NCI-H524 treated with DMSO at 0.1 percent for 48 hours (cell line): Measurements from ENCODE around the gene GNG4.
"Not testable (repeated sequence)": the region's sequence is repeated elsewhere in the genome, so short reads cannot be mapped to it uniquely, and the experiment has no call there.

Experiments used
- DNase-seq: peaks from one replicate; lab custom pipeline; 2025; lab: John Stamatoyannopoulos, UW

GNG4 gene

DNA sequence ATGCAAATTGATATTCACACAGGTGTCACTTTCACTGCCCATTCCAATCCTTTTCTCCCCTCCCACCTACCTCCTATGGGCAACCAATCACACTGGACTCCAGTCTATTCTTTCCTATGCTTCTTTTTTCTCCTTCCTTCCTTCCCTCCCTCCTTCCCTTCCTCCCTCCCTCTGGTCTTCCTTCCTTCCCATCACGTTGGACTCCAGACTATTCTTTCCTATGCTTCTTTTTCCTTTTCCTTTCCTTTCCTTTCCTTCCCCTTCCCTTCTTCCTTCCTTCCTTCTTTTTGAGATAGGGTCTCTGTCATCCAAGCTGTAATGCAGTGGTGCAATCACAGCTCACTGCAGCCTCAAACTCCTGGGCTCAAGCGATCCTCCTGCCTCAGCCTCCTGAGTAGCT, 64.6 kb downstream of the GNG4 start:
- no peak for DNase-seq

DNA sequence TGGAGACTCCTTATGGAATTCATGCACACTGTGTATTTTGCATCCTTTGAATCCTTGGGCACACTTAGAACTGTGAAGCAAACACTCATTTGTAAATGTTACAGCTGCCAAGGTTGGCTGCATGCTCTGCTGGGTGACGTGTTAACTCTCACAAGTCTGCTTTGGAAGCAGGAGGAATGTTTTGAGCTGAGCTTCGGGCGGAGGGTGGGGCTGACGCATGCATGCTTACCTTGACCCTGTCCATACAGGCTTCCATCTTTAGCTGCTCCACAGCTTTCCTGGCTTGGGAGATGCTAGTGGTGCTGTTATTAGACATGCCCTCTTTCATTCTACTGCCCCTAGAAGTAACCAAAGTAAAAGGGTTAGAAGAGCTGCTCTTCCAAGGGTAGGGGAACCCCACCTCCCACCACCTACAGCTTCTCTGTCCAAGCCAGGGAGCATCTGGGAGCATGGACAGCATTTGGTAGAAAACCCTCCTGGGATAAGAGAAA, 66.0 kb downstream of the GNG4 start:
- DNase-seq = no peak

DNA sequence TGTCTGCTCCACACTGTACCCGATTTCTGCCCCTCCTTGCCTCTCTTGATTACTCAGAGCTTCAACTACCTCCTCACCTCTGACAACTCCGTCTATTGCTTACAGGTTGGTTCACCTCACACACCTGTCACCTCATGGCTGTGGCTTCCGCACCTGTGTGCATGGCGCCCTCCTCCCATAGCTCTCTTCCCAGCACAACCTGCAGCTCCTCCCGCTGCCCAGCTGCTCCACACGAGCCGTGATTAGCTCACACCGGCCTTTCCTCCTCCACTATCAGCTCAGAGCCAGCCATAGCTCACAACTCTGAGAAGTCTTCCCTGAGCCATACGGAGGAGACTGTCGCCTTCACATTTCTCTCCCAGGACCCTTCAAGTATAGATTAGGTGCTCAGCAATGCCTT, 67.5 kb downstream of the GNG4 start:
- no peak for DNase-seq

DNA sequence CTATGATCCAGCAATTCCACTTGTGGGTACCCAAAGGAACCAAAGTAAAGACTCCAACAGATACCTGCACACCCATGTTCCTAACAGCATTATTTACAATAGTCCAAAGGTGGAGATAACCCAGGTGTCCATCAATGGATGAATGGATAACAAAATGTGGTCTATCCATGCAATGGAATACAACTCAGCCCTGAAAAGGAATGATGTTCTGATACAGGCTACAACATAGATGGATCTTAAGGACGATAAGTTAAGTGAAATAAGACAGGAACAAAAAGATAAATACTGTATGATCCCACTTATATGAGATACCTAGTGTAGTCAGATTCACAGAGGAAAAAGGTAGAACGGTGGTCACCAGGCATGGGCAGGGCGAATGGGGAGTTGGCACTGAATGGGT, 69.7 kb downstream of the GNG4 start:
- DNase-seq = no peak

DNA sequence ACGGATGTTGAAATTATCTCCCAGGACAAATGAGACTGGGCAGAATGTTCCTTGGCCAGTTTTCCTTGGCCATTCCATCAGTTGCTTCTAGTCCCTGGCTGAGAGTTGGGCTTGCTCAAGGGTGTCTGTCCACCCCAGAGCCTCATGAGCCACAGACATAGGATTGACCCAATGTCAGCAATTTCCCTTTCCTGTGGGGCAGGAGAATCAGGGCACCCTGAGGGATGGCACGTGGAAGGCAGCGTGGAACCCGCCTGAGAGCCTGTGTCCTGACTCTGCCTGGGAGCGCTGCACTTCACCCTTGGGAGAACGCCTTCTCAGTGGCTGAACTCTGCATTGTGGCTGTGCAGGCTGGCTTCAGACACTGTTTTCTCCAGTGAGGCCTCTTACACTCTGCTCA, 74.0 kb downstream of the GNG4 start:
- DNase-seq = no peak

DNA sequence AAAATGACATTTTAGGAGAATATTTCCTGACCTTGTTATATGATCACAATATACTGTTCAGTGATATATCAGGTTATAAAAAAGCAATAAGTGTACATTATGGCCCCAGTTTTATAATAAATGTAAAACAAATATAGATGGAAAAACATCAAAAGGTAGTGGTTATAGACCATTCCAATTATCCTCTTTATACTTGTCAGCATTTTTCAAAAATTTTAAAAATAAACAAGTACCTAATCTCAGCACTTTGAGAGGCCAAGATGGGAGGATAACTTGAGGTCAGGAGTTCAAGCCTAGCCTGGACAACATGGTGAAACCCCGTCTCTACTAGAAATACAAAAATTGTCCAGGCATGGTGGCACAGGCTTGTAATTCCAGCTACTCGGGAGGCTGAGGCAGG, 75.7 kb downstream of the GNG4 start:
- no peak for DNase-seq

DNA sequence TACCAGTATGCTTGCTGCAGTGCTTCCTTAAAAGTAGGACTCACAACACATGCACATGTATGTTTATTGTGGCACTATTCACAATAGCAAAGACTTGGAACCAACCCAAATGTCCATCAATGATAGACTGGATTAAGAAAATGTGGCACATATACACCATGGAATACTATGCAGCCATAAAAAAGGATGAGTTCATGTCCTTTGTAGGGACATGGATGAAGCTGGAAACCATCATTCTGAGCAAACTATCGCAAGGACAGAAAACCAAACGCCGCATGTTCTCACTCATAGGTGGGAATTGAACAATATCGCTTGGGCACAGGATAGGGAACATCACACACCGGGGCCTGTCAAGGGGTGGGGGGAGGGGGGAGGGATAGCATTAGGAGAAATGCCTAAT, 76.6 kb downstream of the GNG4 start:
- not testable (repeated sequence) for DNase-seq

DNA sequence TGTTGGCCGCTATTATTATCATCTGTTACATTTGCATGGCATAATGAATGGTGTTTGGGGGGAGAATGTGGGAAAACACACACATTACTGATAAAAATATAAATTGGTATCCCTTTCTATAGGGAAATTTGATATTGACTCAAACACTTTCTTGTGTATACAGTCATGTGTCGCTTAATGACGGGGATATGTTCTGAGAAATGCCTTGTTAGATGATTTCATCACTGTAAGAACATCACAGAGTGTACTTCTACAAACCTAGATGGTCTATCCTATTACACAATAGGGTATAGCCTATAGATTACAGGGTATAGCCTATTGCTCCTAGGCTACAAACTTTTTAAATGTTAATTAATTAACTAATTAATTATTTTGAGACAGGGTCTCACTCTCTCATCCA, 78.1 kb downstream of the GNG4 start:
- DNase-seq = no peak

DNA sequence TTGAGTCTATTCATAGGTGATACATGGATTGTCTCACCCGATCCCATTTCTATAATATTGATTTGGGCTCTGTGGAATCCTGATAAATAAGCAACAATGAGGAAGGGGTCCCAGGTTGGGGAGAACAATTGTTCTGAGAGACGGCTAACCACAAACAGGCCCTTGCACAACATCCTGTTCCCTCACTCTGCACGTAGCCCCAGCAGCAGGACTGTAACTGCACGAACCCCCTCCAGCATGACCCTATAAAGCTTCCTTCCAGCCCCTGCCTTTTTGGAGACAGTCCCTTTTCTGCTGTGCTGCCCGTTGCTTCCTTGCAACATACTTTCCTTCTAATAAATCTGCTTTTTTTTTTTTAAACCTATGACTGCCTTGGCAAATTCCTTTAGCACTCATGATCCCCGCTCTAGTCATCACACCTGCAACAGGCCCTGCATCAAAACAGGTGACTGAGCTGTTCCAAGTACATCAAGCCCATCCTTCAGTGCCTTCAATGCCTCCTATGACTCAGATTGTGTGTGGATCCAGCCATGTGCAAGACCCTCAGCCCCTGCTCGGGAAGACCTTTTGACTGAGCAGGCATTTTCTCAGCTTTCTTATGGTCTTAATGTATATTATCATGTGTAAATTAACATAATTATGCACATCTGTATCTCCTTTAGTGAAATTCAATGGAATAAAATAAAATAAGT, 81.6 kb downstream of the GNG4 start:
- no peak for DNase-seq

DNA sequence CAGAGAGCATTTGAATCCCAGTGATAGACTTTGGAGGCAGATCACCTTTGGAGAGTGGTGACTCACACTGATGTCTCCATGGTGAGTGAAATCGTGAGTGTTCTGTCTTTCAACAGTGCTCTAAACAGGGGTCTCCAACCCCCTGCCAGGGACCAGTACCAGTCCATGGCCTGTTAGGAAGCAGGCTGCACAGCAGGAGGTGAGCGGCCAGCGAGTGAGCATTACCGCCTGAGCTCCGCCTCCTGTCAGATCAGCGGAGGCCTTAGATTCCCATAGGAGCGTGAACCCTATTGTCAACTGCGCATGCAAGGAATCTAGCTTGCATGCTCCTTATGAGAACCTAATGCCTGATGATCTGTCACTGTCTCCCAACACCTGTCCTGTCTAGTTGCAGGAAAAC, 83.5 kb downstream of the GNG4 start:
- DNase-seq = no peak

DNA sequence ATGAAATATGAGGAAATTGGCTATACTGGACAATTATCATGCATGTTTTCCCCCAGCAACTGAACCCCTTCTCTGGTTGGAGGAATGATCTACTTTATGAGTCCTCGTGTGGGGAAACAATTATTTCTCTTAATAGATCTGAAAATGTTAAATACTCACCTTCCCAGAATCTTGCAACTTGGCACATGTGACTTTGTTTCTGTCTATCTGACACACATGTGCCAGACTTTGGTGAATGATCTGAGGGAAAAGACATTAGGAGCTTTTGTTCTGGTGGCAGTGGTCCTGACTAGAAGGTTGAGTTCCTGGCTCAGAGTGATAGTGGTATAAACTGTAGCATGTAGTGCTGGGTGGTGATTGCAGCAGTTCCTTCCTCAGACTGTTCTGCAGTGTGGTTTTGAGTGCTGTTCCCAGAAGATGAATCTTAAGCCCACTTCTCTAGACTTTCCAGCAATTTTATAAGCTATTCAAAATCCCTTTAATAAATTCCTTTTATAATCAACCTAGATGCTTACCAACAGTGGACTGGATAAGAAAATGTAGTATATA, 86.0 kb downstream of the GNG4 start:
- DNase-seq = no peak

DNA sequence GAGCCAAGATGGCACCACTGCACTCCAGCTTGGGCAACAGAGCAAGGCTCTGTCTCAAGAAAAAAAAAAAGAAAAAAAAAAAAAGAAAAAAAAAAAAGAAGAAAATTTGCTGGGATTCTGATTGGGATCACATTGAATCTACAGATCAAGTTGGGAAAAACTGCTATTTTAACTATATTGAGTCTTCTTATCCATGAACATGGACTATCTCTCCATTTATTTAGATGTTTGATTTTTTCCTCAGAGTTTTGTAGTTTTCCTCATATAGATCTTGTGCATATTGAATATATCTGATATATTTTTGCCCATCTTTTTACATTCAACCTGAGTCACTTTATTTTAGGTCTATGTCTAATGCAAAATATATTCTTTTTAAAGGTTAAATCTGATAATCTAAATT, 87.0 kb downstream of the GNG4 start:
- DNase-seq = no peak

DNA sequence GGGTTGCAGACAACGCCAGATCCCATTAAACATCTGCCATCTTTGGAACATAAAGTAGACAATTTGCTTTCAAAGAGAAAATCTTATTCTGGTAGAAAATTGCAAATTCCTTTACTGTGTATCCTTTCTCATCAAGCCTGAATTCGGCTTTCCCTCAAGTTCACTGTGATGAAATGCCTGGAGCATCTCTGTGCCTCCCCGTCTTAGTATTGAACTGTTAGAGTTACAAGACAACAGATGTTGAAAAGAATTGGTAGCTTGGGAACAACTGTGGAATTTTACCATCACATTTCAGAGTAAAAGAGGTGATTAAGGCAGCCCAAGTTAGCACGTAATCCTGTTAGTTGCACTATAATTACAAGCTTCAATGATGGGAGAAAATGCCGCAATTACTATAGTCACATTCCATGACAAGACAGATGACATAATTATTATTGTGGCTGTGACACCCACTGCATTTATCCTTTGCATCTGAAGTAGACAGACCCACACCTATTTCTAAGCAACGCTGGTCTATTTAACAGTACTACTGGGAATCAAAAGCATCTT, 90.9 kb downstream of the GNG4 start:
- no peak for DNase-seq

DNA sequence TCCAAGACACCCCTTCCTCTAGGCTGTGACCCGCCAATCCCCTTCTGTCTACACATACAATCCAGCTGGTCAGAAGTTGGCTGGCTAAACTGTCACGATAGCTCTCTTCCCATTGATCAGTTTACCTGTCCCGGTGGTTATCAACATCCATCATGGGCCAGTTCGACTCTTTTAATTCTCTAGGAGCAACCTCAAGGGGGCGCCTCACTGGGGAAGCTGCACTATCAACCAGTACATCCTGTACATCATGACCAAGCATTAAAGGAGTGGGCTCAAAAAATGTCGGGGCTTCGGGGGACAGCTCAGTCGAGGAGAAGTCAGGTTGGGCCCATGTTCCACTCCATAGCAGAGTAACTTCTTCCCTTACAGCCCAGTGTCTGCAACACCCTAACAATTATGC, 92.1 kb downstream of the GNG4 start:
- DNase-seq = no peak

DNA sequence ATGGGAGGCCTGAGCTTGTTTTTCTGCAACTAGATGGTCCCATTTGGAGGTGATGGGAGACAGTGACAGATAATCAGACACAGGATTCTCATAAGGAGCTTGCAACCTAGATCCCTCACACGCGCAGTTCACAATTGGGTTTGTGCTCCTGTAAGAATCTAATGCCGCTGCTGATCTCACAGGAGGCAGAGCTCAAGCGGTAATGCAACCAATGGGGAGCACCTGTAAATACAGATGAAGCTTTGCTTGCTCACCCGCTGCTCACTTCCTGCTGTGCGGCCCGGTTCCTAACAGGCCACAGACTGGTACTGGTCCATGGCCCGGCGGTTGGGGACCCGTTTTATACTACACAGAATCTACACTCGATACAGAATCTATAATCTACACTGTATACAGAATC, 92.8 kb downstream of the GNG4 start:
- DNase-seq = no peak

DNA sequence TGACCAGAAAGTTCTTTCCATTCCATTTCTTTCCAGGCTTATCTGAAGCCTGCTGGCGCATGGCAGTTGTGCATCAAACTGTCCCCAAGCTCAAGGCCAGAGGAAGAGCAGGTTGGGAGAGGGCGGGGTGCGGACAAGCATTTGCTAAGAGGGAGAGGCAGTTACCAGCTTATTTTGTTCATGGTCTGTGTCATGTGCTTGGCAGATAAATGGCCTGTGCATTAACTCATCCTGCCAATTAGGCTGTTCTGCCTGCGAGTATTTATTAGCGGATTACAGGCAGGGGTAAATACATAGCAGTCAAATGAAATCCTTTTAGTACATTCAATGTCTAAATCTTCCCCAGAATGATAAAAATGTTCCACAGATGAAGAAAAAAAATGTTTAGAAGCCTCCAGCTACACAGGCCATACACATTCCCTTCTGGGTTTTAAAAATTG, 96.5 kb downstream of the GNG4 start:
- no peak for DNase-seq

DNA sequence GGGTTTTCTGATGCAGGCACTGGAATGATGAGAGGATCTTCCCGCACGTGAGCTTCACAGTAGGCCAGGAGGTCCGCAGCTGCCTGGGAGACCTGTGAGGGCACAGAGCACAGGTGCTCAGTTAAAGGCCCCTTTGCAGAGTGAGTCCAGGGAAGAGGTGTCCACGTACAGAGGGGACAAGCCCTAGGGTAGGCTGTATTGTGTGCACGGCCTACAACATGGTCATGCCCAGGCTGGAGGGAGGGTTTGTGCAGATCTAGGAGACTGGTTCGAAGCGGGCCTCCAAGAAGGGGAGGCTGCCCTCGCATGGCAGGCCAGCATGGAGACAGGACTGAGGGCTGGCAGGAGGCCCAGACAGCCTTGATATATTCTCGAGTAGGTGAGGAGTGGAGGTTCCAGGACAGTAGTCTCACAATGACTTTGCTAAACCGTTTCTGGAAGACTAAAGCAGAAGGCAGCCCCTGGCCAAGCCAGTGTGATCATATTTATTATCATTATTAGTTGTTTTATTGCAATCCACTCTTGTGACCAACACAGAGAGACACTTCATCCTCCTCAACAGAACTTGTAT, 97.4 kb downstream of the GNG4 start:
- DNase-seq = no peak

DNA sequence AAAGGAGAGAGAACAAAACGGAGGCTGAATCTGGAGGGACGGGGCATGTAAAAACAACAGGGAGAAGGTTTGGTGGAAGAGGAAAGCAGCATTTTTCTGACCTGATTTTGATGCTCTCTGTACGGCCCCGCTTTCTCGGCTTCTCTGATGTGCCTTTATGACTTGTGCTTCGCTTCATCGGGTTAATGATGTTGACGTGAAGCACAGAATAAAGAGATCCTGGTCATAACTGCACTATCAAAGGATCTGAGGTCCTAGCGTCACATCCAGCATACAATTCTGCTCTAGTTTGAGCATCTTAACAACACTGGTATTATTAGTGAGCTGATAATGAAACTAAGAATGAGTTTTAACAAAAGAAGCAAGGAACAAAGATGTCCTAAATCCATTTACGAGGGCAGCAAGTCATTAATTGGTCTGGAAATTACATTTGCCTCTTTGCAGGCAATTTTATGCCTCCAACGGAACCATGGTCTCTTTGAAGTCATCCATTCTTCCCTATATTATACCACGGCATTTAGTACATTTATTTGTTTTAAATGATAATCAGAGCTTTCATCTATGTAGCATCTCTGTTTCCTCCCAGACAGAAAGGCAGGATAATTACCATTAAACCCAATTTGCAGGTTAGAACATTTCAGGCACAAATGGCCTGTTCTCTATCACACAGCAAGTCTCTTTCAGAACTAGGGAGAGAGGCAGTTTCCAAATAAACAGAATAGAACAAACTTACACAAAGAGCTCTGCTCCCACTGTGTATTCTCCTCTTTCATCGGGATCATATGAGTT, 100.0 kb downstream of the GNG4 start:
- DNase-seq = no peak

DNA sequence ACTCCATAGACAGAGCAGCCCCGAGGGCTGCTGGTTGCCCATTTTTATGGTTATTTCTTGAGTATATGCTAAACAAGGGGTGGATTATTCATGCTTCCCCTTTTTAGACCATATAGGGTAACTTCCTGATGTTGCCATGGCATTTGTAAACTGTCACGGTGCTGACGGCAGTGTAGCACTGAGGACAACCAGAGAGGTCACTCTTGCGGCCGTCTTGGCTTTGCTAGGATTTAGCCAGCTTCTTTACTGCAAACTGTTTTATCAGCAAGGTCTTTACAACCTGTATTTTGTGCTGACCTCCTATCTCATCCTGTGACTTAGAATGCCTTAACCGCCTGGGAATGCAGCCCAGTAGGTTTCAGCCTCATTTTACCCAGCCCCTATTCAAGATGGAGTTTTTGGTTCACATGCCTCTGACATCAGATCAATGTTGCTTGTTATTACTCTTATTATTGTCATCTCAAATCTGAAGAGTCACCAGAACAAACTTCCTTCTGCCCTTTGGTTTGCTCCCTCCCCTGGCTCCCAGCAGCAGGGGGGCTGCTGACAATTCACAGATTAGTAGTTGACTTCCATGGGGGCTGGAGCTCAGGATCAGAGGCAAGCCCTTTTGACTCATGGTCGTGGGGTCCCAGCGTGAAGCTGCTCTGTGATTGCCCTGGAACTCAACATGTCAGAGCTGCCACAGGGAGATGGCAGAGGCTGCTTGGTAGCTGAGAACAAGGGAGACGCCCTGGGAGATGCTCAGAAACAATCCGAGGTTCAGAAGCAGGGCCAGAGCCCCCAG, 103.0 kb downstream of the GNG4 start:
- DNase-seq = not testable (repeated sequence)

DNA sequence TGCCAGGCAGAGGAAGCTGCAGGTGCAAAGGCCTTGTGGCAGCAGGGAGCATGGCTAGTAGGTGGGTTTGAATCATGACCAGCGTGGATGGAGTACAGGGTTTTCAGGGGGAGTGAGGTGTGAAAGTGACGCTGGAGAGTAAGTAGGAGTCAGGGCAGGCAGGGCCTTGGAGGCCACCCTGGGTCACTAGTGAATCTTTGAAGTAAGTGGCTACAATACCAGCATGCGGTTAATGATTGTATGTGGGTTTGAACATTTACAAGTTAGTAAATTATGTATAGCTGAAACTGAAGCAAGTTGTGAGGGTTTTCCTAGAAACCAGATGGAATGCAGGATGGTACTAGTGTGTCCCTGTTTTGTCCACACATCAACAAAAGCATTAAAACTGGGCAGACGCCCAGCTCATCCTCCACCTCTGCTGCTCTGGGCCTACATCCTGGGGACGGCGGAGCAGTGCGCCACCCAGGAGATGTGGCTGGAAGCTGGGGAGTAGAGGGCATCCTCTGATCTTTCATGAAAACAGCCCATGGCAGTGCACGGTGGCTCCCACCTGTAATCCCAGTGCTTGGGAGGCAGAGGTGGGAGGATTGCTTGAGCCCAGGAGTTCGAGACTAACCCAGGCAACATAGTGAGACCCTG, 104.2 kb downstream of the GNG4 start:
- no peak for DNase-seq

DNA sequence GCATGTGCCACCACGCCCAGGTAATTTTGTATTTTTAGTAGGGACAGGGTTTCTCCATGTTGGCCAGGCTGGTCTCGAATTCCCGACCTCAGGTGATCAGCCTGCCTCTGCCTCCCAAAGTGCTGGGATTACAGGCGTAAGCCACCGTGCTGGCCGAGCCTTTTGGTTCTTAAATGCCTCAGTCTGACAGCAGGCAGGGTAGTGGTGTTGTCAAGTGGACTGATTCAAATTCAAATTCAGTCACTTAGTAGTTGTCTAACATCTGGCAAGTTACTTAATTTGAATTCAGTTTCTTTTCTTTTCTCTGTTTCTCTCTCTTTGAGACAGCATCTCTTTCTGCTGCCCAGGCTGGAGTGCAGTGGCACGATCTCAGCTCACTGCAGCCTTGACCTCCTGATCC, 106.7 kb downstream of the GNG4 start:
- DNase-seq = not testable (repeated sequence)
